Measurements from ENCODE around the gene FAM83D.

GRCh38 chr20:38900606-38901005 is 25.6 kb upstream of the FAM83D start:
- TF ChIP-seq EZH2 (optimal IDR thresholded peaks at IDR 0.05; ENCODE audit: low read depth, low read length), result no peak
- no peak for TF ChIP-seq CTCF (IDR thresholded peaks at IDR 0.05; ENCODE audit: low read length)
